ENCODE data around the gene TPP1. TPM values are rescaled to one million over a fixed set of nuclear protein-coding genes. Genes with fewer than 3 reads are reported as not detected.

TPP1 gene
- total RNA-seq, 6 donors from 2014 or later, result 71.6 to 240 (median 145) TPM

DNA sequence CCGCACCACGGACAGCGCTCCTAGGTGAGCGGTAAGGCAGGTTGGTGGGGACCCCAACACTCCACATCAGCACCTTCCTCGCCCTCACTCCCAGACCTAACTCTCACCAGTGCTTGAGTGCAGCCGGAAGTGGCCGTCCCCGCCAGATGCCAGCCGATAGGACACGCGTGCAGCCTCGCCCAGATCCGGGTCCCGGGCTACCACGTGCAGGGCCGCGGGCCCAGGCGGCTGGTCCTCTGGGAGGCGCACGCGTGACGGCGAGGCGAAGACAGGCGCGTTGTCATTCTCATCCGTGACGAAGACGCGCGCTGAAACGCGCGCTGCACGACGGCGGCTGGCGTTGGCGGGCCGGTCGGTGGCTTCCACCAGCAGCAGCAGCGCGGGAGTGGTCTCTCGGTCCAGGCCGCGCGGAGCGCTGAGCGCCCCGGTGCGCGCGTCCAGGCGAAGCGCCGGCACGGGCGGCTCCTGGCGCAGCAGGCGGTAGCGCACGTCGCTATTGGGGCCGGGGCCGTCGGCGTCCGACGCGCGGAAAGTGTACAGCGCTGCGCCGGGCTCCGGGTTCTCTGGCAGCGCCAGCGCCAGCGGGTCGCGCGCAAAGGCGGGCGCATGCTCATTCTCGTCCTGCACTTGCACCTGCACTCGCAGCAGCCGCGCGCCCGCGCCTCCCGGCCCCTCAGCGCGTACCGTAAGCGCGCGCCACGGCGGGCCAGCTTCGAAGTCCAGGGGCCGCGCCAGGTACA lies 10.8 kb upstream of the TPP1 start:
- TF ChIP-seq, protein P1, sequence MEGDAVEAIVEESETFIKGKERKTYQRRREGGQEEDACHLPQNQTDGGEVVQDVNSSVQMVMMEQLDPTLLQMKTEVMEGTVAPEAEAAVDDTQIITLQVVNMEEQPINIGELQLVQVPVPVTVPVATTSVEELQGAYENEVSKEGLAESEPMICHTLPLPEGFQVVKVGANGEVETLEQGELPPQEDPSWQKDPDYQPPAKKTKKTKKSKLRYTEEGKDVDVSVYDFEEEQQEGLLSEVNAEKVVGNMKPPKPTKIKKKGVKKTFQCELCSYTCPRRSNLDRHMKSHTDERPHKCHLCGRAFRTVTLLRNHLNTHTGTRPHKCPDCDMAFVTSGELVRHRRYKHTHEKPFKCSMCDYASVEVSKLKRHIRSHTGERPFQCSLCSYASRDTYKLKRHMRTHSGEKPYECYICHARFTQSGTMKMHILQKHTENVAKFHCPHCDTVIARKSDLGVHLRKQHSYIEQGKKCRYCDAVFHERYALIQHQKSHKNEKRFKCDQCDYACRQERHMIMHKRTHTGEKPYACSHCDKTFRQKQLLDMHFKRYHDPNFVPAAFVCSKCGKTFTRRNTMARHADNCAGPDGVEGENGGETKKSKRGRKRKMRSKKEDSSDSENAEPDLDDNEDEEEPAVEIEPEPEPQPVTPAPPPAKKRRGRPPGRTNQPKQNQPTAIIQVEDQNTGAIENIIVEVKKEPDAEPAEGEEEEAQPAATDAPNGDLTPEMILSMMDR (IDR thresholded peaks at IDR 0.05), result no peak
- TF ChIP-seq EP300 (IDR thresholded peaks at IDR 0.05), result no peak
- TF ChIP-seq POLR2A (IDR thresholded peaks at IDR 0.05), result no peak
- TF ChIP-seq POLR2AphosphoS5 (IDR thresholded peaks at IDR 0.05), result no peak
- H3K27ac ChIP-seq, result no peak overlapping the region
- WGBS, 2 donors, result 80 to 86% methylated on average over 67 to 81 of the region's 102 CpGs
- H3K27me3 ChIP-seq, result no peaks in the 10 kb centered on the region
- peaks cover 2 to 18% (median 12%) of the 10 kb centered on the region in 4 donors for H3K4me1 ChIP-seq
- DNase-seq (peak in 1 of 2 donors; percentile 88), ATAC-seq (ENCODE audit: low FRiP score in 2 of 2) (no peak)
- peaks cover 0 to 73% (median 34%) of the 10 kb centered on the region in 4 donors for H3K36me3 ChIP-seq
- H3K4me3 ChIP-seq, result peak overlapping the region in 3 of 4 donors; percentile 30 to 48 (median 42)
- no peaks in the 10 kb centered on the region for H3K9me3 ChIP-seq

DNA sequence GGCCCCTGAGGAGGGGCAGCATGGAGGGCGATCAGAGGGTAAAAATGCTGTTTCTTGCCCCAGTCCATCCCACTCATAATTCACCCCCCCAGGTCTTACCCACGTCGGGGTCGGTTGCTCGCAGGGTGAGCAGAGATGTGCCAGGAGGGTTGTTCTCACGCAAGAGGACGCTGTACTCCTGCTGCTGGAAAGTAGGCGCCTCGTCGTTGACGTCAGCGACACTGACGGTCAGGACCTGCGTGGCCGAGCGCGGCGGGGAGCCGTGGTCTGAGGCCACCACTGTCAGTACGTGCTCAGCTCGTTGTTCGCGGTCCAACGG lies 10.3 kb upstream of the TPP1 start:
- TF ChIP-seq POLR2AphosphoS5 (IDR thresholded peaks at IDR 0.05) (no peak), POLR2A (IDR thresholded peaks at IDR 0.05) (no peak), EP300 (IDR thresholded peaks at IDR 0.05) (no peak)
- TF ChIP-seq, protein P1 (IDR thresholded peaks at IDR 0.05), result no peak
- DNase-seq (no peak), ATAC-seq (ENCODE audit: low FRiP score in 2 of 2) (no peak)
- Histone ChIP-seq H3K4me1 (peaks cover 0 to 14% (median 8%) of the 10 kb centered on the region in 4 donors), H3K27me3 (no peaks in the 10 kb centered on the region), H3K36me3 (peaks cover 0 to 78% (median 37%) of the 10 kb centered on the region in 4 donors), H3K4me3 (no peak overlapping the region), H3K27ac (no peak overlapping the region), H3K9me3 (no peaks in the 10 kb centered on the region)
- 91 to 92% methylated on average over 21 to 24 of the region's 24 CpGs for WGBS, 2 donors

DNA sequence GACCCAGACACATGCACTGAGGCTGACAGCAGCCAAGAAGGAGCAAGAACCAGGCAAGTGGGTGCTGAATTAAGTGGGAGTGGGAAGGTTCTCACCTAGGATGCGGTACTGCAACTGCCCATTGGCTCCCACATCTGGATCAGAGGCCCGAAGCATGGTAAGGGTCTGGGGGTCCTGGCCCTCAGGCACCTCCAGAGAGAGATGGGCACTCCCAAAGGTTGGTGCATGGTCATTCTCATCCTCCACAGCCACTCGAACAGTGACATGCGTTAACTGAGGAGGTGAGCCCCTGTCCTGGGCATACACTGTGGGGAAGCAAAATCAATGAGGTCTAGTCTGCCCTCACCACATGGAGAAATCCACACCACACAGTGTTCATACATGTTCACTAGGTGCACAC lies 9.3 kb upstream of the TPP1 start:
- DNase-seq, result no peak
- H3K4me3 ChIP-seq, result no peak overlapping the region
- peaks cover 0 to 6% (median under 1%) of the 10 kb centered on the region in 4 donors for H3K4me1 ChIP-seq
- 100% methylated on average over 2 to 4 of the region's 4 CpGs for WGBS, 2 donors
- H3K36me3 ChIP-seq, result peaks cover 0 to 88% (median 38%) of the 10 kb centered on the region in 4 donors
- H3K27ac ChIP-seq, result no peak overlapping the region
- ATAC-seq (ENCODE audit: low FRiP score in 2 of 2), result no peak
- TF ChIP-seq POLR2A (IDR thresholded peaks at IDR 0.05), result no peak
- no peak for TF ChIP-seq POLR2AphosphoS5 (IDR thresholded peaks at IDR 0.05)
- TF ChIP-seq, protein P1 (IDR thresholded peaks at IDR 0.05), result no peak
- TF ChIP-seq EP300 (IDR thresholded peaks at IDR 0.05), result no peak
- H3K27me3 ChIP-seq, result no peaks in the 10 kb centered on the region
- no peaks in the 10 kb centered on the region for H3K9me3 ChIP-seq

DNA sequence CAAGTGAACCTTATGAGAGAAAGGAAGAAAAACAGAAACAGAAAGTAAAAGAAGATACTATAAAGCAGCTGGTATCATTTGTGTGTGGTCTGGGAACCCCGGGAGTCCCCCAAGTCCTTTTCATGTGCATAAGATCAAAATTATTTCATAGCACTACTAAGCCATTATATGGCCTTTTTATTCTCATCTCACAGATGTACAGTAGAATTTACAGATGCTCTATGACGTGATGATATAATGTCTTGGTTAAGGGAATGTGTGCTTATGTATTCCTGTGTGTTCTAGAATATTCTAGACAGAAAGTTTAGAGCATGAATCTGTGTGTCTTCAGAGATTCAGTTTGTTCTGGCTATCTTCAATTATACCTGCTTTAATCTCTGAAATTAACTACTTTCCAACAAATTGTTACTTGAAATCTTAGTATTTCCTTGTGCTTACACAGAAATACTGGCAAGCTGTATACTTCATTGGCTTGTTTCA lies 8.6 kb upstream of the TPP1 start:
- 54 to 68% methylated on average over 2 of the region's 2 CpGs for WGBS, 2 donors
- H3K36me3 ChIP-seq, result peaks cover 0 to 87% (median 35%) of the 10 kb centered on the region in 4 donors
- DNase-seq, result no peak

More for the DNA sequence above, 8.6 kb upstream of the TPP1 start:
- no peak for ATAC-seq (ENCODE audit: low FRiP score in 2 of 2)
- Histone ChIP-seq H3K4me3 (no peak overlapping the region), H3K4me1 (peaks cover 0 to 6% (median 0%) of the 10 kb centered on the region in 4 donors), H3K27ac (no peak overlapping the region), H3K9me3 (no peaks in the 10 kb centered on the region), H3K27me3 (no peaks in the 10 kb centered on the region)
- TF ChIP-seq, protein P1 (IDR thresholded peaks at IDR 0.05), result no peak
- TF ChIP-seq EP300 (IDR thresholded peaks at IDR 0.05) (no peak), POLR2A (IDR thresholded peaks at IDR 0.05) (no peak), POLR2AphosphoS5 (IDR thresholded peaks at IDR 0.05) (no peak)

All from upper lobe of left lung (tissue), 6 donors.